Measurements from ENCODE around the gene USPL1. TPM values are rescaled to one million over a fixed set of nuclear protein-coding genes. Genes with fewer than 3 reads are reported as not detected.

The USPL1 gene
- polyA plus RNA-seq, 1 donor (not counting 4 experiments of a cell fraction or from before 2014, with no cell fraction given), result 12.3 TPM

GRCh38 chr13:30618930-30619279, 1.2 kb downstream of the USPL1 start:
- no peak for DNase-seq (ENCODE audit: low read depth, low spot score)
- dilution Hi-C loops (cut with MboI; ENCODE audit: extremely low pct_ligation_motif_present, low sequenced_read_pairs), result no loop called here

GRCh38 chr13:30619731-30620130, 2.0 kb downstream of the USPL1 start:
- Histone ChIP-seq H2AFZ (ENCODE audit: control insufficient read depth, low read length) (no peak overlapping the region), H3K79me2 (ENCODE audit: control insufficient read depth, insufficient read depth, low read length) (peaks cover 79% of the 10 kb centered on the region), H3K9me1 (ENCODE audit: control insufficient read depth, extremely low read depth, insufficient read depth, low read length) (no peaks in the 10 kb centered on the region), H3K27me3 (ENCODE audit: control insufficient read depth, extremely low read depth, insufficient read depth, low read length) (no peaks in the 10 kb centered on the region), H3K27ac (ENCODE audit: control insufficient read depth, insufficient read depth, low read length) (no peak overlapping the region), H3K4me2 (ENCODE audit: control insufficient read depth, extremely low read depth, insufficient read depth, low read depth, low read length) (peak overlapping the region; percentile 93), H3K4me1 (ENCODE audit: control insufficient read depth, extremely low read depth, insufficient read depth, low read length) (peaks cover 17% of the 10 kb centered on the region), H3K36me3 (ENCODE audit: control insufficient read depth in 2 of 2, extremely low read depth in 1 of 2, insufficient read depth in 2 of 2, low read length in 2 of 2) (peaks cover 5 to 8% of the 10 kb centered on the region in 2 experiments), H3K9me3 (ENCODE audit: control insufficient read depth, low read depth, low read length) (no peaks in the 10 kb centered on the region), H3K4me3 (ENCODE audit: control insufficient read depth in 2 of 3, extremely low read depth in 1 of 3, insufficient read depth in 2 of 3, low read depth in 1 of 3, low read length in 3 of 3) (peak overlapping the region in 2 of 3 experiments; percentile 95 to 96), H4K20me1 (ENCODE audit: control insufficient read depth, extremely low read depth, insufficient read depth, low read length) (peaks cover 2% of the 10 kb centered on the region), H3K9ac (ENCODE audit: control insufficient read depth, extremely low read depth, insufficient read depth, low read length) (no peak overlapping the region)
- no peak for TF ChIP-seq EZH2 (IDR thresholded peaks at IDR 0.05; ENCODE audit: low read length)
- TF ChIP-seq, protein P1, sequence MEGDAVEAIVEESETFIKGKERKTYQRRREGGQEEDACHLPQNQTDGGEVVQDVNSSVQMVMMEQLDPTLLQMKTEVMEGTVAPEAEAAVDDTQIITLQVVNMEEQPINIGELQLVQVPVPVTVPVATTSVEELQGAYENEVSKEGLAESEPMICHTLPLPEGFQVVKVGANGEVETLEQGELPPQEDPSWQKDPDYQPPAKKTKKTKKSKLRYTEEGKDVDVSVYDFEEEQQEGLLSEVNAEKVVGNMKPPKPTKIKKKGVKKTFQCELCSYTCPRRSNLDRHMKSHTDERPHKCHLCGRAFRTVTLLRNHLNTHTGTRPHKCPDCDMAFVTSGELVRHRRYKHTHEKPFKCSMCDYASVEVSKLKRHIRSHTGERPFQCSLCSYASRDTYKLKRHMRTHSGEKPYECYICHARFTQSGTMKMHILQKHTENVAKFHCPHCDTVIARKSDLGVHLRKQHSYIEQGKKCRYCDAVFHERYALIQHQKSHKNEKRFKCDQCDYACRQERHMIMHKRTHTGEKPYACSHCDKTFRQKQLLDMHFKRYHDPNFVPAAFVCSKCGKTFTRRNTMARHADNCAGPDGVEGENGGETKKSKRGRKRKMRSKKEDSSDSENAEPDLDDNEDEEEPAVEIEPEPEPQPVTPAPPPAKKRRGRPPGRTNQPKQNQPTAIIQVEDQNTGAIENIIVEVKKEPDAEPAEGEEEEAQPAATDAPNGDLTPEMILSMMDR (optimal IDR thresholded peaks at IDR 0.05 in 1 of 3, IDR thresholded peaks at IDR 0.05 in 1 of 3, conservative IDR thresholded peaks at IDR 0.05 in 1 of 3; ENCODE audit: extremely low read depth in 1 of 3, insufficient read depth in 2 of 3, low read length in 3 of 3), result no peak
- DNase-seq (ENCODE audit: low read depth, low spot score), result no peak
- no peak for FAIRE-seq
- dilution Hi-C loops (cut with MboI; ENCODE audit: extremely low pct_ligation_motif_present, low sequenced_read_pairs), result no loop called here

More at GRCh38 chr13:30618930-30619279, 1.2 kb downstream of the USPL1 start:
- Histone ChIP-seq H3K9me3 (ENCODE audit: control insufficient read depth, low read depth, low read length) (no peaks in the 10 kb centered on the region), H4K20me1 (ENCODE audit: control insufficient read depth, extremely low read depth, insufficient read depth, low read length) (peaks cover 2% of the 10 kb centered on the region), H3K27ac (ENCODE audit: control insufficient read depth, insufficient read depth, low read length) (peak overlapping the region; percentile 89), H3K4me3 (ENCODE audit: control insufficient read depth in 2 of 3, extremely low read depth in 1 of 3, insufficient read depth in 2 of 3, low read depth in 1 of 3, low read length in 3 of 3) (peak overlapping the region; percentile 75 to 96 (median 95)), H3K9me1 (ENCODE audit: control insufficient read depth, extremely low read depth, insufficient read depth, low read length) (no peaks in the 10 kb centered on the region), H3K27me3 (ENCODE audit: control insufficient read depth, extremely low read depth, insufficient read depth, low read length) (no peaks in the 10 kb centered on the region), H2AFZ (ENCODE audit: control insufficient read depth, low read length) (no peak overlapping the region), H3K4me1 (ENCODE audit: control insufficient read depth, extremely low read depth, insufficient read depth, low read length) (peaks cover 17% of the 10 kb centered on the region), H3K9ac (ENCODE audit: control insufficient read depth, extremely low read depth, insufficient read depth, low read length) (peak overlapping the region; percentile 98), H3K36me3 (ENCODE audit: control insufficient read depth in 2 of 2, extremely low read depth in 1 of 2, insufficient read depth in 2 of 2, low read length in 2 of 2) (peaks cover 5 to 6% of the 10 kb centered on the region in 2 experiments), H3K79me2 (ENCODE audit: control insufficient read depth, insufficient read depth, low read length) (peaks cover 77% of the 10 kb centered on the region), H3K4me2 (ENCODE audit: control insufficient read depth, extremely low read depth, insufficient read depth, low read depth, low read length) (peak overlapping the region; percentile 93)
- FAIRE-seq, result peak; percentile 49
- no peak for TF ChIP-seq EZH2 (IDR thresholded peaks at IDR 0.05; ENCODE audit: low read length)

DNA sequence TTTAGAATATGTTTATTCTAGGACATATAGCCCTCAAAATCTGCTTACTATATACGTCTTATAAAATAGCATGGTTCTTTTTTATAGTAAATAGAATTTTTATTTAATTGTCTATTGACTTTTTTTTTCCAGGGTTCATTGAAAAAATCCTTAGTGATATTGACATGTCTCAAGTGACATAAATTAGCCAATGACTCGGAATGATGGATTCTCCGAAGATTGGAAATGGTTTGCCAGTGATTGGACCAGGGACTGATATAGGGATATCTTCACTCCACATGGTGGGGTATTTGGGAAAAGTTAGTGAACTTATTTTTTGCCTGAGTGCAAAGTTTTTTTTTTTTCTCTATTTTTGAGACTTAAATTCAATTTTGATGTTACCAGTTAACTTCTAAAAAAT, 3.2 kb downstream of the USPL1 start:
- no peak overlapping the region for H3K4me2 ChIP-seq (ENCODE audit: control insufficient read depth, extremely low read depth, insufficient read depth, low read depth, low read length)
- H3K9me3 ChIP-seq (ENCODE audit: control insufficient read depth, low read depth, low read length), result no peaks in the 10 kb centered on the region
- no peak overlapping the region for H3K9ac ChIP-seq (ENCODE audit: control insufficient read depth, extremely low read depth, insufficient read depth, low read length)
- no peaks in the 10 kb centered on the region for H3K9me1 ChIP-seq (ENCODE audit: control insufficient read depth, extremely low read depth, insufficient read depth, low read length)
- FAIRE-seq (no peak), DNase-seq (ENCODE audit: low read depth, low spot score) (no peak)
- no peaks in the 10 kb centered on the region for H3K27me3 ChIP-seq (ENCODE audit: control insufficient read depth, extremely low read depth, insufficient read depth, low read length)
- peaks cover 5 to 8% of the 10 kb centered on the region in 2 experiments for H3K36me3 ChIP-seq (ENCODE audit: control insufficient read depth in 2 of 2, extremely low read depth in 1 of 2, insufficient read depth in 2 of 2, low read length in 2 of 2)
- no peak overlapping the region for H2AFZ ChIP-seq (ENCODE audit: control insufficient read depth, low read length)
- H3K27ac ChIP-seq (ENCODE audit: control insufficient read depth, insufficient read depth, low read length), result no peak overlapping the region
- peaks cover 2% of the 10 kb centered on the region for H4K20me1 ChIP-seq (ENCODE audit: control insufficient read depth, extremely low read depth, insufficient read depth, low read length)
- peaks cover 17% of the 10 kb centered on the region for H3K4me1 ChIP-seq (ENCODE audit: control insufficient read depth, extremely low read depth, insufficient read depth, low read length)
- no peak overlapping the region for H3K4me3 ChIP-seq (ENCODE audit: control insufficient read depth in 2 of 3, extremely low read depth in 1 of 3, insufficient read depth in 2 of 3, low read depth in 1 of 3, low read length in 3 of 3)
- TF ChIP-seq EZH2 (IDR thresholded peaks at IDR 0.05; ENCODE audit: low read length), result no peak
- TF ChIP-seq, protein P1 (optimal IDR thresholded peaks at IDR 0.05 in 1 of 3, IDR thresholded peaks at IDR 0.05 in 1 of 3, conservative IDR thresholded peaks at IDR 0.05 in 1 of 3; ENCODE audit: extremely low read depth in 1 of 3, insufficient read depth in 2 of 3, low read length in 3 of 3), result no peak
- H3K79me2 ChIP-seq (ENCODE audit: control insufficient read depth, insufficient read depth, low read length), result peaks cover 73% of the 10 kb centered on the region
- dilution Hi-C loops (cut with MboI; ENCODE audit: extremely low pct_ligation_motif_present, low sequenced_read_pairs), result no loop called here

All from keratinocyte (primary cell).